Epithelial cell of proximal tubule (primary cell): Measurements from ENCODE around the gene UBAP2. TPM values are rescaled to one million over a fixed set of nuclear protein-coding genes. Genes with fewer than 3 reads are reported as not detected.

ENCODE experiments used
- total RNA-seq: library from RNA; depleted of rRNA; stranded (reverse); fragments of >200 nt; gene quantifications from 2 replicates; pipeline ENCODE4 v1.2.3, GENCODE V29; 2015

UBAP2 gene
- total RNA-seq, 1 donor from 2014 or later, result 19.1 TPM

Other genes starting within 250 kb of the UBAP2 start
- 21.2 and 27.4 TPM in 2 replicates for gene UBE2R2, start 231.7 kb downstream of the UBAP2 start, total RNA-seq
- 26.2 and 32.3 TPM in 2 replicates for gene DCAF12, start 77.8 kb upstream of the UBAP2 start, total RNA-seq
- gene UBAP1, start 130.2 kb upstream of the UBAP2 start, total RNA-seq, result 37.4 and 49.5 TPM in 2 replicates